K562 (cell line): ENCODE measurements around the gene IGF2BP3. TPM values are rescaled to one million over a fixed set of nuclear protein-coding genes. Genes with fewer than 3 reads are reported as not detected.

Experiments
- C11orf30 ChIP-seq: fragments of 450-650 bp; IDR thresholded peaks from 2 replicates; pipeline ENCODE4 v1.6.1; 2016; ENCODE audit warnings: low read depth, mild to moderate bottlenecking
- EWSR1 ChIP-seq: fragments of 450-650 bp; IDR thresholded peaks from 2 replicates; pipeline ENCODE4 v1.6.1; 2018; ENCODE audit warnings: borderline replicate concordance, mild to moderate bottlenecking, low read depth, moderate library complexity; ENCODE audit not compliant: partially characterized antibody
- FOXO4 ChIP-seq: fragments of 450-650 bp; formaldehyde crosslinking; IDR thresholded peaks from 2 replicates; pipeline ENCODE4 v1.4.0; 2020; ENCODE audit warnings: mild to moderate bottlenecking, moderate library complexity
- GABPB1 ChIP-seq: sonication (generic); formaldehyde crosslinking; IDR thresholded peaks from 2 replicates; pipeline ENCODE4 v1.8.0; 2022; ENCODE audit warnings: mild to moderate bottlenecking, missing genetic modification reagents
- PHF8 ChIP-seq: fragments of 200-600 bp; sonication (generic); IDR thresholded peaks from 2 replicates; pipeline ENCODE4 v1.6.1; 2012; ENCODE audit warnings: mixed run types, mild to moderate bottlenecking, inconsistent platforms, low read length, moderate library complexity, borderline replicate concordance
- REST ChIP-seq, 2 experiments: fragments of 450-650 bp; formaldehyde crosslinking in 1 of 2; IDR thresholded peaks; 2 replicates each; pipeline versions ENCODE4 v1.4.0 to v1.6.1; 2014 to 2020; ENCODE audit warnings: mild to moderate bottlenecking in 2 of 2, borderline replicate concordance in 1 of 2, low read depth in 1 of 2
- SMAD2 ChIP-seq: fragments of 150-350 bp; IDR thresholded peaks from 2 replicates; pipeline ENCODE4 v1.6.1; 2014; ENCODE audit warnings: low read depth, mild to moderate bottlenecking, low read length
- SRSF9 ChIP-seq: fragments of 200-400 bp; formaldehyde crosslinking; IDR thresholded peaks from 2 replicates; pipeline ENCODE4 v1.6.1; 2017; ENCODE audit warnings: low read depth, low read length, borderline replicate concordance
- TCF7L2 ChIP-seq: fragments of 150-350 bp; IDR thresholded peaks from 2 replicates; pipeline ENCODE4 v1.6.1; 2016; ENCODE audit warnings: low read depth, mild to moderate bottlenecking, low read length, moderate library complexity
- TEAD2 ChIP-seq: fragments of 450-650 bp; IDR thresholded peaks from 2 replicates; pipeline ENCODE4 v1.6.1; 2016; ENCODE audit warnings: missing genetic modification characterization, control low read depth, missing compliant biosample characterization
- XRCC5 ChIP-seq: fragments of 200-400 bp; formaldehyde crosslinking; IDR thresholded peaks from 2 replicates; pipeline ENCODE4 v1.6.1; 2017; ENCODE audit warnings: low read depth, mild to moderate bottlenecking, low read length
- ZBTB34 ChIP-seq: fragments of 250-450 bp; sonication (Bioruptor Pico); IDR thresholded peaks from 2 replicates; pipeline ENCODE4 v1.8.0; 2021; ENCODE audit warnings: mild to moderate bottlenecking, moderate library complexity
- ZNF780A ChIP-seq: fragments of 250-450 bp; sonication (Bioruptor Pico); IDR thresholded peaks from 2 replicates; pipeline ENCODE4 v1.5.0; 2021; ENCODE audit warnings: mild to moderate bottlenecking
- polyA plus RNA-seq, 8 experiments: library from polyadenylated mRNA; depleted of rRNA in 4 of 8; stranded (reverse) in 5 of 8; unstranded in 3 of 8; fragments of >200 nt; fragmentation: Nextera tagmentation in 2 of 8; fragmentation: Illumina TruSeq in 1 of 8; extraction: Ambion mirVana in 2 of 8; extraction: Trizol in 1 of 8; gene quantifications; 2 replicates each; pipeline versions ENCODE4 v1.2.1 to v1.2.3, GENCODE V29; 2011 to 2014; ENCODE audit warnings: inconsistent platforms in 1 of 8, missing spikeins in 1 of 8
- total RNA-seq, 7 experiments: library from RNA; depleted of rRNA in 6 of 7; stranded (reverse); fragments of >200 nt in 6 of 7; fragmentation: Illumina TruSeq in 2 of 7; extraction: Trizol in 2 of 7; gene quantifications; 2 replicates each; pipeline versions ENCODE4 v1.2.1 to v1.2.3, GENCODE V29; 2011 to 2021; ENCODE audit warnings: low replicate concordance in 1 of 7

Gene IGF2BP3
- total and polyA plus RNA-seq, 9 of the 15 experiments (the other 6 are each of a cell fraction or from before 2014, with no cell fraction given) = 8.4 to 88.1 (median 61.2) TPM

GRCh38 chr7:23470330-23471105 is at the start of gene IGF2BP3 (continued):
- TF ChIP-seq REST (IDR thresholded peaks at IDR 0.05; ENCODE audit: borderline replicate concordance) (peak; percentile 48; the same call in 1 of the 2 replicates), REST (CRISPR knock-in tag; IDR thresholded peaks at IDR 0.05; ENCODE audit: low read depth) (no peak), PHF8 (peak; percentile 40; the same call in 1 of the 2 replicates), ZBTB34 (CRISPR knock-in tag) (no peak), SMAD2 (no peak), TEAD2 (tag) (no peak), ZNF780A (CRISPR knock-in tag) (no peak), C11orf30 (no peak), XRCC5 (peak; percentile 91), EWSR1 (no peak), TCF7L2 (no peak), SRSF9 (no peak), GABPB1 (CRISPR knock-in tag) (no peak), FOXO4 (no peak)
